ENCODE results near the gene SYNDIG1. TPM values are rescaled to one million over a fixed set of nuclear protein-coding genes. Genes with fewer than 3 reads are reported as not detected.

SYNDIG1 gene
- polyA plus RNA-seq, 1 experiment: not detected

DNA sequence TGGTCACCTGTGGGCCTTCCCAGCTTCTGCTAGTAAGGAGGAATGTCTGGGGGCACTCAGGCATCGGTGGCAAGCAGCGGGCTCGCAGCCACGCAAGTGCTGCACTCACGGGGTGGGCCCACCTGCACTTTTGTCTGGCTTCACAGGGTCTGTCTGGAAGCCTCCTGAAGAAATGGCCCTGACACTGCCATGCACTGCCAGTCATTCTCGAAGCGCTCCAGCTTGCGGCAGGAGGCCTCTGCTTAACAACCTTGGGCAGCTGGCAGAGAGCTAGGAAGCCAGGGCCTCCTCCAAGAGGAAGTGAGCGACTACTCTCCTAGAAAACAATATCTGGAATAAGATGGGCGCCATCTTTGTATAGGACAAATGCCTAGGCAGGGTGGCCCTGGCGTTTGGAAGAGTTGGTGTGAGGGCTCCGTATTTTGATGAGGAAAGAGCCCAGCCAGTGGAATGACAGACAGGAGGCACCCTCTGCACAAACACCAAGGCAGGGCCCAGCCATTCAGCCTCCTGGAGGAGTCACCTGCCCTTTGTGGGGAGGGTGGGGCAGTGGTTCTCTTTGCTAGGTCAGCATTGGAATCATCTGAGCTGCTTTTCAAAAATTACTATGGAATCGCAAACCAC lies 113.9 kb downstream of the SYNDIG1 start:
- POLR2A ChIA-PET: no interaction called here
- no peak overlapping the region for H3K4me3 ChIP-seq (ENCODE audit: low read depth, low read length)
- no peaks in the 10 kb centered on the region for H3K9me3 ChIP-seq (ENCODE audit: control insufficient read depth, insufficient read depth, low read length)
- no peak for TF ChIP-seq CTCF (IDR thresholded peaks at IDR 0.05; ENCODE audit: low read depth, low read length)
- CTCF ChIA-PET: no interaction called here
- DNase-seq (ENCODE audit: low read depth, low spot score): no peak
- H3K27me3 ChIP-seq (ENCODE audit: control insufficient read depth, insufficient read depth, low read length): peaks cover 7% of the 10 kb centered on the region
- H3K27ac ChIP-seq (ENCODE audit: low read depth, low read length): no peak overlapping the region

- no peak for DNase-seq (ENCODE audit: low read depth, low spot score)
- no peaks in the 10 kb centered on the region for H3K9me3 ChIP-seq (ENCODE audit: control insufficient read depth, insufficient read depth, low read length)
- ChIA-PET POLR2A (no interaction called here), CTCF (no interaction called here)
- TF ChIP-seq CTCF (IDR thresholded peaks at IDR 0.05; ENCODE audit: low read depth, low read length): no peak
- peaks cover 7% of the 10 kb centered on the region for H3K27me3 ChIP-seq (ENCODE audit: control insufficient read depth, insufficient read depth, low read length)
- no peak overlapping the region for H3K4me3 ChIP-seq (ENCODE audit: low read depth, low read length)
- H3K27ac ChIP-seq (ENCODE audit: low read depth, low read length): no peak overlapping the region
These were observed 114.6 kb downstream of the SYNDIG1 start for GRCh38 chr20:24584078-24584477.

DNA sequence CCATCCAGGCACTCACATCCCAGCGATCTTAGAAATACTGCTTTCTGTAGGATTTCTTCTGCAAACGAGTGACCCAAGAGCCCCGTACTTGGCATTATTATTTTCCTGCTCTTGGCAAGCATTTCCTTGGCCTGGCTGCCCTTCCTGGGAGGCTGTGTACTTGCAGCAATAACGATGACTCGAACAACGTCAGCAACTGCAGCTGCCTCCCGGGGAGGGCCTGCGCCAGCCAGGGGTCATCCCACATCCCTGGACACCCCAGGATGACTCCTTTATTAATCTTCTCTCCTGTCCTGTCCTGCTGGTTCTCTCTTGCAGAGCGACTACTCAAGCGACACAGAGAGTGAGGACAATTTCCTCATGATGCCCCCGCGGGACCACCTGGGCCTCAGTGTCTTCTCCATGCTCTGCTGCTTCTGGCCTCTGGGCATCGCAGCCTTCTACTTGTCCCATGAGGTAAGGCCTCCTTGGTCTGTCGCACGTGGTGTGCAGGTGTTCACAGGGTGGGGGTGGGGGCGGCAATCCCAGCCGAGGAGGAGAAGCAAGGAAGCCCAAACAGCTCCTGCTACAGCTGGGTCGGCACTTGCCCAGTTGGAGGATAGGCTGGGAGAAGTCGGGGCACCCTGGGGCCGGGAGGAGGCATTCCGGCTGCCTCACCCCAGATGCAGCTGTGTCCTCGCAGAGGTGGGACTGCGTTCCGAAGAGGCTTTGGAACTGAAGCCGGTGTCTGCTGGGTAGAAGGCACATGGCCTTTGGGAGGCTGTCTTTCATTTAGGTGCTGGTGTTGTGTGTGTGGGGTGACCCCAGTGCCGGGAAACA lies 115.3 kb downstream of the SYNDIG1 start:
- no peak for DNase-seq (ENCODE audit: low read depth, low spot score)
- H3K27me3 ChIP-seq (ENCODE audit: control insufficient read depth, insufficient read depth, low read length): peaks cover 5% of the 10 kb centered on the region
- CTCF ChIA-PET: no interaction called here
- no peak for TF ChIP-seq CTCF (IDR thresholded peaks at IDR 0.05; ENCODE audit: low read depth, low read length)
- no peak overlapping the region for H3K4me3 ChIP-seq (ENCODE audit: low read depth, low read length)
- POLR2A ChIA-PET: no interaction called here
- H3K27ac ChIP-seq (ENCODE audit: low read depth, low read length): no peak overlapping the region
- H3K9me3 ChIP-seq (ENCODE audit: control insufficient read depth, insufficient read depth, low read length): no peaks in the 10 kb centered on the region

DNA sequence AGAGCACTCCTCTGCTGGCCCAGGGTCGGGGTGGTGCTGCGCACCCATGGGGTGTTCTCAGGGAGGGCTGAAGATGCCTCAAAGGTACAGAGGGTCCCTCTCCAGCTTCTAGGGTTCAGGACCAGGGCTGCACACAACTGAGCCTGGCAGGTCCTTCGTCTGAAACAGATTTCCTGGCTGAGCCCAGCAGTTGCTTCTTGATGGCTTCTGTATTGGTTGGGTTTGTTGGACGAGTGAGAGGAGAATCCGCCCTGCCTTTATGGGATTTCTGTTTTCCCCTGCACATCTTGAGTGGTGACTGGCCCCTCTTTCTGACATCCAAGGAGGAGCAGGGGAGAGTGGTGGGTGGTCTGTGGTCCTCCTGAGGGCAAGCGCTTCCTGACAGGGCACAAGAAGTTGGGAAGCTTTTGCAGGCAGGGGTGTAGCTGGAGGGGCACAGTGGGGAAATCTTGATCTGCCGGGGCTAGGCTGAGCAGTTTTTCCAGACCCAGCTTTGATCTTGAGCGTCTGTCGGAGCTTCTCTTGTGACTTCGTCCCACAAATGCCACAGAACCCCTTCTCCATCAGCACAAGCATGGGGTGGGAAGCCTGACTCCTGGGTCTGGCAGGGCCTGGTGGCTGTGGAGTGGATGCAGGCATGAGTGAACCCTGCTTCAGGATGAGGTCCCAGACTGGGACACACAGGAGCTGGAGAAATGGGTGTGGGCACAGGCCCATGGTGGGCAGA lies 116.5 kb downstream of the SYNDIG1 start:
- ChIA-PET CTCF (no interaction called here), POLR2A (no interaction called here)
- no peak overlapping the region for H3K27ac ChIP-seq (ENCODE audit: low read depth, low read length)
- no peak for TF ChIP-seq CTCF (IDR thresholded peaks at IDR 0.05; ENCODE audit: low read depth, low read length)
- no peaks in the 10 kb centered on the region for H3K9me3 ChIP-seq (ENCODE audit: control insufficient read depth, insufficient read depth, low read length)
- DNase-seq (ENCODE audit: low read depth, low spot score): no peak
- H3K27me3 ChIP-seq (ENCODE audit: control insufficient read depth, insufficient read depth, low read length): peaks cover 5% of the 10 kb centered on the region
- no peak overlapping the region for H3K4me3 ChIP-seq (ENCODE audit: low read depth, low read length)

GRCh38 chr20:24586523-24586840 lies 117.1 kb downstream of the SYNDIG1 start:
- CTCF ChIA-PET: no interaction called here
- TF ChIP-seq CTCF (IDR thresholded peaks at IDR 0.05; ENCODE audit: low read depth, low read length): no peak
- no peak overlapping the region for H3K27ac ChIP-seq (ENCODE audit: low read depth, low read length)
- peaks cover 5% of the 10 kb centered on the region for H3K27me3 ChIP-seq (ENCODE audit: control insufficient read depth, insufficient read depth, low read length)
- POLR2A ChIA-PET: no interaction called here
- no peak for DNase-seq (ENCODE audit: low read depth, low spot score)
- no peaks in the 10 kb centered on the region for H3K9me3 ChIP-seq (ENCODE audit: control insufficient read depth, insufficient read depth, low read length)
- no peak overlapping the region for H3K4me3 ChIP-seq (ENCODE audit: low read depth, low read length)

Measured in AG04450 (cell line).